H9 (cell line): ENCODE data around the gene CDH5. TPM values are rescaled to one million over a fixed set of nuclear protein-coding genes. Genes with fewer than 3 reads are reported as not detected.

Experiments used
- DNase-seq: peaks from one replicate; pipeline ENCODE4 v3.0.0-alpha.2; 2017
- H2AFZ ChIP-seq: one replicate; pipeline ENCODE4 v1.6.1; 2013; ENCODE audit warnings: mild to moderate bottlenecking, low read length, control low read depth, moderate library complexity
- H2AK5ac ChIP-seq: 2 replicates; pipeline ENCODE4 v1.6.1; 2013; ENCODE audit warnings: low read length, control low read depth, mixed read lengths; ENCODE audit not compliant: insufficient read length
- H2BK120ac ChIP-seq: one replicate; pipeline ENCODE4 v1.6.1; 2013; ENCODE audit warnings: low read depth, mild to moderate bottlenecking, low read length, control low read depth, inconsistent platforms; ENCODE audit not compliant: poor library complexity, severe bottlenecking
- H2BK12ac ChIP-seq: 2 replicates; pipeline ENCODE4 v1.6.1; 2013; ENCODE audit warnings: low read length, control low read depth, mixed read lengths, low read depth; ENCODE audit not compliant: insufficient read length
- H2BK15ac ChIP-seq: 2 replicates; pipeline ENCODE4 v1.6.1; 2013; ENCODE audit warnings: low read depth, low read length, control low read depth
- H2BK20ac ChIP-seq: one replicate; pipeline ENCODE4 v1.6.1; 2013; ENCODE audit warnings: low read depth, mild to moderate bottlenecking, low read length, control low read depth, inconsistent platforms; ENCODE audit not compliant: poor library complexity, severe bottlenecking
- H2BK5ac ChIP-seq: 2 replicates; pipeline ENCODE4 v1.6.1; 2013; ENCODE audit warnings: low read length, control low read depth, mixed read lengths; ENCODE audit not compliant: insufficient read length
- H3K14ac ChIP-seq: 2 replicates; pipeline ENCODE4 v1.6.1; 2013; ENCODE audit warnings: low read length, control low read depth; ENCODE audit not compliant: insufficient read depth
- H3K18ac ChIP-seq: 2 replicates; pipeline ENCODE4 v1.6.1; 2013; ENCODE audit warnings: low read depth, mild to moderate bottlenecking, mixed read lengths, low read length, control low read depth; ENCODE audit not compliant: insufficient read length
- H3K23ac ChIP-seq: 2 replicates; pipeline ENCODE4 v1.6.1; 2013; ENCODE audit warnings: low read length, control low read depth, mixed read lengths, low read depth; ENCODE audit not compliant: insufficient read length
- H3K23me2 ChIP-seq: 2 replicates; pipeline ENCODE4 v1.6.1; 2013; ENCODE audit warnings: low read depth, mild to moderate bottlenecking, mixed read lengths, low read length, control low read depth; ENCODE audit not compliant: insufficient read length, poor library complexity, severe bottlenecking
- H3K27ac ChIP-seq: 2 replicates; pipeline ENCODE4 v1.5.1; 2013; ENCODE audit warnings: low read length, control low read depth, mixed read lengths, low read depth; ENCODE audit not compliant: insufficient read length
- H3K27me3 ChIP-seq: 2 replicates; pipeline ENCODE4 v1.6.1; 2013; ENCODE audit warnings: low read length, control low read depth, inconsistent platforms; ENCODE audit not compliant: insufficient read depth
- H3K4ac ChIP-seq: 2 replicates; pipeline ENCODE4 v1.6.1; 2013; ENCODE audit warnings: low read depth, mild to moderate bottlenecking, control low read depth, inconsistent platforms, low read length, moderate library complexity
- H3K4me1 ChIP-seq: 2 replicates; pipeline ENCODE4 v1.6.1; 2013; ENCODE audit warnings: low read length, control low read depth, inconsistent platforms; ENCODE audit not compliant: insufficient read depth
- H3K4me2 ChIP-seq: 2 replicates; pipeline ENCODE4 v1.6.1; 2013; ENCODE audit warnings: low read length, control low read depth, mixed read lengths; ENCODE audit not compliant: insufficient read length, insufficient read depth
- H3K56ac ChIP-seq: 2 replicates; pipeline ENCODE4 v1.6.1; 2013; ENCODE audit warnings: low read depth, mild to moderate bottlenecking, mixed read lengths, low read length, control low read depth; ENCODE audit not compliant: insufficient read length
- H3K79me1 ChIP-seq: 2 replicates; pipeline ENCODE4 v1.6.1; 2013; ENCODE audit warnings: low read depth, mild to moderate bottlenecking, moderate library complexity, low read length, control low read depth, inconsistent platforms; ENCODE audit not compliant: insufficient read depth, poor library complexity, severe bottlenecking
- H3K79me2 ChIP-seq: 2 replicates; pipeline ENCODE4 v1.6.1; 2013; ENCODE audit warnings: low read length, control low read depth, inconsistent platforms; ENCODE audit not compliant: insufficient read depth
- H3K9ac ChIP-seq: 2 replicates; pipeline ENCODE4 v1.6.1; 2013; ENCODE audit warnings: low read length, control low read depth, mixed read lengths; ENCODE audit not compliant: insufficient read length; ENCODE audit errors: extremely low read depth
- H3K9me3 ChIP-seq: one replicate; pipeline ENCODE4 v1.6.1; 2013; ENCODE audit warnings: low read depth, low read length, inconsistent platforms; ENCODE audit not compliant: control insufficient read depth
- H3T11ph ChIP-seq: one replicate; pipeline ENCODE4 v1.6.1; 2013; ENCODE audit warnings: mild to moderate bottlenecking, low read length, control low read depth, inconsistent platforms
- H4K20me1 ChIP-seq: one replicate; pipeline ENCODE4 v1.6.1; 2013; ENCODE audit not compliant: control insufficient read depth, insufficient read length, insufficient read depth
- H4K5ac ChIP-seq: 2 replicates; pipeline ENCODE4 v1.6.1; 2013; ENCODE audit warnings: low read depth, mild to moderate bottlenecking, mixed read lengths, low read length, control low read depth; ENCODE audit not compliant: insufficient read length
- H4K8ac ChIP-seq: replicated peaks from 2 replicates; pipeline ENCODE4 v1.6.1; 2013; ENCODE audit warnings: low read length, control low read depth, mixed read lengths, low read depth; ENCODE audit not compliant: insufficient read length
- H4K91ac ChIP-seq: 2 replicates; pipeline ENCODE4 v1.6.1; 2013; ENCODE audit warnings: low read depth, mild to moderate bottlenecking, moderate library complexity, mixed read lengths, low read length, control low read depth; ENCODE audit not compliant: insufficient read length
- H3K27ac Mint-ChIP-seq, 3 experiments: 2 replicates in 2 of 3; 3 replicates in 1 of 3; pipeline ENCODE4 v1.8.0; 2020 to 2021; ENCODE audit warnings: mixed read lengths in 3 of 3, mild to moderate bottlenecking in 1 of 3, moderate library complexity in 1 of 3
- H3K27me3 Mint-ChIP-seq: 2 replicates; pipeline ENCODE4 v1.8.0; 2021; ENCODE audit warnings: low read depth, mild to moderate bottlenecking, moderate library complexity, mixed read lengths
- H3K36me3 Mint-ChIP-seq, 3 experiments: 2 replicates in 2 of 3; 3 replicates in 1 of 3; pipeline ENCODE4 v1.8.0; 2020 to 2021; ENCODE audit warnings: low read depth in 3 of 3, mixed read lengths in 3 of 3; ENCODE audit not compliant: insufficient read depth in 1 of 3
- H3K4me1 Mint-ChIP-seq, 2 experiments: 2 replicates each; pipeline ENCODE4 v1.8.0; 2020; ENCODE audit warnings: mixed read lengths in 2 of 2
- H3K4me3 Mint-ChIP-seq, 2 experiments: 2 replicates in 1 of 2; 3 replicates in 1 of 2; pipeline ENCODE4 v1.8.0; 2020 to 2021; ENCODE audit warnings: mild to moderate bottlenecking in 2 of 2, mixed read lengths in 2 of 2, moderate library complexity in 1 of 2
- H3K9me3 Mint-ChIP-seq, 2 experiments: 2 replicates in 1 of 2; 3 replicates in 1 of 2; pipeline ENCODE4 v1.8.0; 2020; ENCODE audit warnings: mild to moderate bottlenecking in 2 of 2, mixed read lengths in 2 of 2, moderate library complexity in 1 of 2
- CTCF ChIP-seq: fragments of 200-600 bp; sonication (generic); conservative IDR thresholded peaks from 3 replicates; pipeline ENCODE4 v1.8.0; 2021; ENCODE audit warnings: antibody characterized with exemption, mild to moderate bottlenecking
- WGBS: extraction: QIAGEN DNeasy Blood & Tissue Kit; methylation state at CpG from one replicate; pipeline ENCODE4 v1.1.7; 2013; ENCODE audit warnings: missing lambda C conversion rate, low lambda C conversion rate, mixed read lengths; ENCODE audit not compliant: insufficient read length; ENCODE audit errors: extremely low coverage; 5-methylcytosine and 5-hydroxymethylcytosine counted together
- total RNA-seq: library from RNA; stranded (reverse); gene quantifications from 2 replicates; pipeline ENCODE4 v1.2.1, GENCODE V29; 2021

The CDH5 gene
- total RNA-seq, 1 experiment from 2014 or later, result 0.20 TPM

GRCh38 chr16:66387817-66388332, 21.4 kb downstream of the CDH5 start:
- H4K91ac ChIP-seq, result no peak overlapping the region
- no peak overlapping the region for H3K4ac ChIP-seq
- no peaks in the 10 kb centered on the region for H3K23me2 ChIP-seq
- H2BK5ac ChIP-seq, result no peak overlapping the region
- no peak overlapping the region; the same call in 1 of the 2 replicates for H3K14ac ChIP-seq
- no peak overlapping the region for H2BK12ac ChIP-seq
- peaks cover 3% of the 10 kb centered on the region for H3K27me3 Mint-ChIP-seq
- no peak overlapping the region for H2AFZ ChIP-seq
- peaks cover 7 to 8% of the 10 kb centered on the region in 2 experiments for H3K4me1 Mint-ChIP-seq
- no peak overlapping the region for H3K27ac Mint-ChIP-seq
- TF ChIP-seq CTCF, result no peak
- H2BK20ac ChIP-seq, result no peak overlapping the region
- H3K4me3 Mint-ChIP-seq, result no peak overlapping the region
- H3K9me3 Mint-ChIP-seq, result no peaks in the 10 kb centered on the region
- no peak overlapping the region for H4K5ac ChIP-seq
- no peak overlapping the region for H3K27ac ChIP-seq
- H2BK120ac ChIP-seq, result no peak overlapping the region
- no peak overlapping the region for H3K9ac ChIP-seq
- no peak overlapping the region for H2AK5ac ChIP-seq
- no peak overlapping the region for H3K56ac ChIP-seq
- no peak overlapping the region for H3K4me2 ChIP-seq
- H3K79me1 ChIP-seq, result no peaks in the 10 kb centered on the region
- H3K9me3 ChIP-seq, result no peaks in the 10 kb centered on the region
- no CpG with 5 or more reads among the region's 2 CpGs for WGBS
- DNase-seq, result no peak
- H3K18ac ChIP-seq, result no peak overlapping the region
- no peaks in the 10 kb centered on the region for H4K20me1 ChIP-seq
- no peak overlapping the region for H3K23ac ChIP-seq
- H3K79me2 ChIP-seq, result no peaks in the 10 kb centered on the region
- H3K36me3 Mint-ChIP-seq, result no peaks in the 10 kb centered on the region; a peak in 1 of 7 replicates
- H2BK15ac ChIP-seq, result no peak overlapping the region
- H4K8ac ChIP-seq, result no peak overlapping the region
- H3K4me1 ChIP-seq, result no peaks in the 10 kb centered on the region; the same call in 1 of the 2 replicates
- no peaks in the 10 kb centered on the region for H3K27me3 ChIP-seq
- H3T11ph ChIP-seq, result no peak overlapping the region
